Activated CD4-positive, alpha-beta T cell treated with anti-CD3 and anti-CD28 coated beads, Interleukin-10, Interleukin-2, amounts not matched to agents 100 ng/mL and 50 ng/mL, durations not matched to agents 16 hours and 8 hours (primary cell): ENCODE data around the gene EMILIN3.

Experiments
- DNase-seq: peaks from one replicate; pipeline ENCODE4 v3.0.0-alpha.2; 2020

EMILIN3 gene

GRCh38 chr20:41361757-41362747, 4.6 kb downstream of the EMILIN3 start:
- no peak for DNase-seq

GRCh38 chr20:41360831-41361756, 5.5 kb downstream of the EMILIN3 start:
- no peak for DNase-seq

- DNase-seq: no peak
Observed at GRCh38 chr20:41359541-41360011, 7.0 kb downstream of the EMILIN3 start.

GRCh38 chr20:41358717-41359116, 7.9 kb downstream of the EMILIN3 start:
- no peak for DNase-seq

GRCh38 chr20:41358230-41358629, 8.4 kb downstream of the EMILIN3 start:
- no peak for DNase-seq

GRCh38 chr20:41357424-41358163, 9.0 kb downstream of the EMILIN3 start:
- no peak for DNase-seq

- DNase-seq: no peak
Observed at GRCh38 chr20:41356951-41357350, 9.7 kb downstream of the EMILIN3 start.

- no peak for DNase-seq
Observed at GRCh38 chr20:41355598-41356203, 10.9 kb downstream of the EMILIN3 start.

GRCh38 chr20:41355192-41355591, 11.4 kb downstream of the EMILIN3 start:
- DNase-seq: no peak

GRCh38 chr20:41353530-41353929, 13.1 kb downstream of the EMILIN3 start:
- DNase-seq: no peak

- DNase-seq: no peak
Observed at GRCh38 chr20:41352666-41353065, 14.0 kb downstream of the EMILIN3 start.

- no peak for DNase-seq
Observed at GRCh38 chr20:41352106-41352505, 14.5 kb downstream of the EMILIN3 start.

- DNase-seq: no peak
Observed at GRCh38 chr20:41350408-41350962, 16.1 kb downstream of the EMILIN3 start.

GRCh38 chr20:41349943-41350342, 16.7 kb downstream of the EMILIN3 start:
- no peak for DNase-seq

GRCh38 chr20:41349266-41349665, 17.4 kb downstream of the EMILIN3 start:
- no peak for DNase-seq

GRCh38 chr20:41348430-41349172, 18.0 kb downstream of the EMILIN3 start:
- no peak for DNase-seq

- no peak for DNase-seq
Observed at GRCh38 chr20:41347523-41348429, 18.8 kb downstream of the EMILIN3 start.

- no peak for DNase-seq
Observed at GRCh38 chr20:41345729-41346067, 20.9 kb downstream of the EMILIN3 start.

GRCh38 chr20:41344938-41345728, 21.5 kb downstream of the EMILIN3 start:
- no peak for DNase-seq
